AG09309 (cell line): ENCODE measurements around the gene MACROD1.

Source experiments
- DNase-seq: peaks from one replicate; pipeline ENCODE4 v3.0.0-alpha.2; 2010; ENCODE audit warnings: low read depth
- H3K4me3 ChIP-seq: 2 replicates; pipeline ENCODE4 v1.5.1; 2011; ENCODE audit warnings: mild to moderate bottlenecking, low read depth, low read length, moderate library complexity; ENCODE audit not compliant: control insufficient read depth
- CTCF ChIP-seq: IDR thresholded peaks from 2 replicates; pipeline ENCODE4 v1.5.1; 2011; ENCODE audit warnings: mild to moderate bottlenecking, low read depth, low read length, inconsistent platforms; ENCODE audit not compliant: insufficient read depth, control insufficient read depth; ENCODE audit errors: missing control alignments

MACROD1 gene

DNA sequence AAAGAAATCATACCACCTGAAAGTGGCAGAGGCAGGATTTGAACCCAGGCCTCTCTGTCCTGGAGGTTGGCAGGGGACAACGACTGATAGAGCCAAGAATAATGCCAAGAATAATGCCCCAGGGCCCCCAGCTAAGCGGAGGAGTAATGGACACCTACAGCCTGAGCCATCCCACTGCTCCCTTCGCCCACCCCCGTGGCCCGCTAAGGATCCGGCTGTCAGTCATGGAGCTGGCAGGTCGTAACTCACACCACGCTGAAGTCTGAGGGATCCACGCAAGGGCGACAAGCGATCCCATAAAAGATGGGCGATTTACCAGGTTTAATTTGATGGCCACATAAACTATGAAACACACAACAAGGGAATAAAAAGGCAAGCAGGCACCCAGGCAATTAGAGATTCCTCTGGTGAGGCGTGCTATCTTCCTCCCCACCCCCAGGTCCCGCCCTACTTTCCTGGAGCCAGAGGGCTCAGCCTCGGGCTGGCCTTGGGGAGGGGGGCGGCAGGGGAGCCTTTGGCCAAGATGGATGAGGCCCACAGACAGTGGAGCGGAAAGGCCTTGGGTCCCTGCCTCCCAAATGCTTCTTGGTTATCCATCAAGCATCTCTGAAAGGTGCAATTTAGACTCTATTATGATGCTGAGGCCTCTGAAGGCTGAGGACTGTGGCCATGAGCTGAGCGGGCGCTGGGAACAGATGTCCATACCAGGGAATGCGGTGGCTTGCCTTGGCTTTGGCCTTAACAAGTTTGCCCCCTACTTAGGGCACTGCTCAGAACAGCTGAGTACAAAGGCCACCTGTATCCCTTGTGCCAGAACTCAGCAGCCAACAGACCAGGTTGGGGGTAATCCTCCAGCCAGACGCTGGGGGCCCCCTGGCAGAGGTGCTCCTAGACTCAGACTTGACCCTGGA lies 55.2 kb downstream of the MACROD1 start:
- DNase-seq = no peak
- TF ChIP-seq CTCF = no peak
- no peak overlapping the region for H3K4me3 ChIP-seq

DNA sequence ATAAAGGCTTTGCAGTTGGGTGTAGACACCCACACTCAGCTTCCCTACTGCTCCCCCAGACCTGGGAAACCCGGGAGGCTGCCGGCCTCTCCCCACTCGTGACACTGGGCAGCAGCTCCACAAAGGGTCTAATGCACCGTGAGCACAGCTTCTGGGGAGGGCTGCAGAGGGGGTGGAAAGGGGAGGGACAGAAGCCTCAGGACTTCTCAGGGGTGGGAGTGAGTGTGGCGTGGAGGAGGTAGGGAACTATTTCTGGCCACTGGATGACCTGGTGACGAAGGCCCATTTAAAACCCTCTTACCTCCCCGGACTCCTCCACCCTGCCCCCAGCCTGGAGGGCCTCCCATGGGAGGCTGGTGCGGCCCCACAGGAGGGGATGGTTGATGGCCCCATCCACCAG lies 56.6 kb downstream of the MACROD1 start:
- no peak overlapping the region for H3K4me3 ChIP-seq
- no peak for DNase-seq
- TF ChIP-seq CTCF = no peak

DNA sequence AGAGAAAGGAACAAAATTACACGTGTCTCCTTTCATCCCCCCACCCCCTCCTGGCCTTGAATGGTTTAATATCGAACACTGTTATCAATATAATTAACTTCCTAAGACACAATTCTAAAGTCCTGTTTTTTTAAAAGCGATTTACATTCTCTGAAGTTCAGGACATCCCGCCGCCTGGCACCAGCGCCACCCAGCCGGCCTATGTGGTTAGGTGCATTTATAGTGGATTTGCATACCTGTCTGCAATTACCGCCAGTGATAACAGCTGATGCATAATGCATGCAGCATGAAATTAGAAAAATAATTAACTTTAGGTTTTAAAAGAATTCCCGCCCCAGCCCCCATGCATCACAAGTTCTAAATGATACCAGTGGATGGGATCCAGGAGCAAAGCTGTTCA lies 58.6 kb downstream of the MACROD1 start:
- no peak for TF ChIP-seq CTCF
- no peak overlapping the region for H3K4me3 ChIP-seq
- DNase-seq = no peak

GRCh38 chr11:64104632-64105031 lies 61.3 kb downstream of the MACROD1 start:
- no peak for DNase-seq
- no peak for TF ChIP-seq CTCF
- no peak overlapping the region for H3K4me3 ChIP-seq

DNA sequence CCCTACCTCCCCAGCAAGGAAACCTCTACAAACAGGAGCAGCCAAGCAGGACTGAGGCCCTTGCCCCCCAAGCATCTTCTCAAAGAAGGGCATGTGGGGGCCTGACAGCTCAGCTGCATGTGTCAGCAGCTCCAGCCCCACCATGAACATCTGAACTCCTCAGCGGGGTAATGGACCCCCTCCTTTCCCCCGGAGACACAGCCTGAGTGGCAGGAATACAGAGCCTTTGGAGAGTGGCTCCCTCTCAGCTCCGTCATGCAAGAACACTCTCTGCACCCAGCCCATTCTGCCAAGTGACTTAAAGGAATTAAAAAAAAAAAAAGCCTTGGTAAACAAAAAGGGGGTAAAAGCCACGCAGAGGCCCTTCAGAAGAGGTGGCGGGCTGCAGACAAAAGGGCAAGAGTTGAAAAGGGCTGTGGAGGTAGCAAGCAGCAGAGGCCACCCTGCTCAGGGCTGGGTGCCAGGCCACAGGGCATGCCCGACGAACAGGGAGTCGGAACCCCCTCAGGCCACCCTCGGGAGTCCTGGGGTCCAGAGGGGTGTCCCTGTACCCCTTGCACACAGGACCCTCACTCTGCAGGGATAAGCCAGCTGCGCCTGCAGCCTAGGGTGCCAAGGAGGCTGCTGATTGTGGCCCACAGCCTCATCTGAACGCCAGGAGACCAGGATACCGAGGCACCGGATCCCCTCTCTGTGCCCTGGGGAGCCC lies 62.5 kb downstream of the MACROD1 start:
- no peak for DNase-seq
- H3K4me3 ChIP-seq = no peak overlapping the region
- TF ChIP-seq CTCF = no peak

DNA sequence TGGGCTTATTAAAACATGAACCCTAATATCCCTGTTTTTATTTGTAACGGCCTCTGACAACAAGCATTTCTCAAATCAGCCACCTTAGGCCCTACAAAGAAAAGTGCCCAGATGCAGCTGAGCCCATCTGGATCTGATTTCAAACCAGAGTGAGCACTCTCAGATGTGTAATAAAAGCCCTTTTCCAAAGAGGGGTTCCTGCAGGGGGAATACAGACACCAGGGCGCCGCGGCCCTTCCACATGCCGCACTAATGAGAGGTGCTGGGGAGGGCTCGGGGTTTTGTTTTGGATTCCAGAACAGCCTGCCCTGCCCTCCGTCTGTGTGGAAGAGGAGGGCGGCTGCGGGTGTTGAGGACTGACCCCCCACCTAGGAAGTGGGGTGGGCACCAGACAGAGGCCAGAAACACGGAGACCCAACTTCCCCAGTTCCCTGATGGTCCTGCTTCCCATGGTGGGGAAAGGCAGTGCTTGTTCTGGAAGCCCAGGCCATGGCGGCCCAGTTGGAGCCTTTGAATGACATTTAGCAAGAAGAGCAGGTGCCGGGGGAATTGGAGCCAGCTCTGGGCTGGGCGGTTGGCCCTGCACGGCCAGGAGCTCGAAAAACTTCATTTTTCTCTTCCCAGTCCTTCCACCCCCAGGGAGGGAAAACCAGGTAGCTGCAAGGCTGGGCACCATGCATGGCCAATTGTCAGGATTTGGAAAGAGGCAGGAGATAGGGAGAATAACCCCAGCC lies 63.7 kb downstream of the MACROD1 start:
- TF ChIP-seq CTCF = no peak
- DNase-seq = no peak
- H3K4me3 ChIP-seq = no peak overlapping the region
